ENCODE results near the gene CERS6. TPM values are rescaled to one million over a fixed set of nuclear protein-coding genes. Genes with fewer than 3 reads are reported as not detected.

Gene CERS6
- total and polyA plus RNA-seq, 2 experiments from 2014 or later: 8.3 to 16.0 TPM

DNA sequence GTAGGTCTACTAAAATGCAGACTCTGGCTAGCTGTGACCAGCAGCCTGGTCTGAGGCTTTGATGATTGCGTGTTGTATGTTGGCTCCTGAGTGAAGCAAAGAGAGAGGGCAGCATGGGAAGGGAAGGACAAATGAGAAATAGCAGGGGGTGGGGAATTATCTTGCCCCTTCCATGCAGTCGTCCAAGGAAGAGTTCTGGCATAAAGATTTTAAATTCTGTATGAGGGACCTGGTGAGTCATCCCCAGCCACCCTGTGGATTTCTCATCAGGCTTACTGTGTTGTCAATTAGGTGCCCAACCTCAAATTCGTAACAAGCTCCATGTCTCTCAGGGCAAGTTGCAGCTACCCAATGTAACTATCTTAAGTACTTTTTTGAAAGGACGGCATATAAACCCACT is 274.3 kb downstream of the CERS6 start:
- Histone ChIP-seq H3K9ac (no peak overlapping the region), H3K9me2 (ENCODE audit: insufficient read depth) (no peaks in the 10 kb centered on the region), H3K4me1 (ENCODE audit: insufficient read depth) (peaks cover 3% of the 10 kb centered on the region; the same call in 1 of the 2 replicates), H4K20me1 (ENCODE audit: insufficient read depth) (no peaks in the 10 kb centered on the region), H3K9me3 (ENCODE audit: low read depth) (no peaks in the 10 kb centered on the region), H3K36me3 (ENCODE audit: low read depth) (no peaks in the 10 kb centered on the region), H3K4me2 (ENCODE audit: unreplicated experiment) (no peak overlapping the region), H2AFZ (no peak overlapping the region), H3F3A (ENCODE audit: insufficient read depth) (0 out of 2 replicates have a peak, but pooled peaks cover 5% of the 10 kb centered on the region), H3K27ac (no peak overlapping the region), H3K79me2 (ENCODE audit: insufficient read depth) (no peaks in the 10 kb centered on the region), H3K4me3 (no peak overlapping the region), H3K27me3 (replicated peaks; ENCODE audit: insufficient read depth) (no peaks in the 10 kb centered on the region)
- 73 to 78% methylated on average over 4 of the region's 4 CpGs for WGBS, 2 experiments (ENCODE audit: low coverage in 1 of 2, low lambda C conversion rate in 2 of 2, missing lambda C conversion rate in 2 of 2)
- in situ Hi-C loops (cut with MboI): no loop called here
- no peak for TF ChIP-seq EZH2phosphoT487 (IDR thresholded peaks at IDR 0.05; ENCODE audit: insufficient read depth, low read depth)
- no peak for TF ChIP-seq EZH2 (IDR thresholded peaks at IDR 0.05; ENCODE audit: insufficient read depth, poor library complexity, severe bottlenecking)
- DNase-seq: peak; percentile 7

GRCh38 chr2:168731002-168731401 is 274.9 kb downstream of the CERS6 start:
- no peaks in the 10 kb centered on the region for H3K36me3 ChIP-seq (ENCODE audit: low read depth)
- H3K27ac ChIP-seq: no peak overlapping the region
- no peak overlapping the region for H3K9ac ChIP-seq
- H4K20me1 ChIP-seq (ENCODE audit: insufficient read depth): no peaks in the 10 kb centered on the region
- H3K4me3 ChIP-seq: no peak overlapping the region
- 53 to 58% methylated on average over 2 of the region's 2 CpGs for WGBS, 2 experiments (ENCODE audit: low coverage in 1 of 2, low lambda C conversion rate in 2 of 2, missing lambda C conversion rate in 2 of 2)
- no peak overlapping the region for H3K4me2 ChIP-seq (ENCODE audit: unreplicated experiment)
- H3K79me2 ChIP-seq (ENCODE audit: insufficient read depth): no peaks in the 10 kb centered on the region
- TF ChIP-seq EZH2 (IDR thresholded peaks at IDR 0.05; ENCODE audit: insufficient read depth, poor library complexity, severe bottlenecking): no peak
- TF ChIP-seq EZH2phosphoT487 (IDR thresholded peaks at IDR 0.05; ENCODE audit: insufficient read depth, low read depth): no peak
- H3K9me3 ChIP-seq (ENCODE audit: low read depth): no peaks in the 10 kb centered on the region
- no peaks in the 10 kb centered on the region for H3K27me3 ChIP-seq (replicated peaks; ENCODE audit: insufficient read depth)
- H3K4me1 ChIP-seq (ENCODE audit: insufficient read depth): peaks cover 3% of the 10 kb centered on the region; the same call in 1 of the 2 replicates
- H3F3A ChIP-seq (ENCODE audit: insufficient read depth): 0 out of 2 replicates have a peak, but pooled peaks cover 5% of the 10 kb centered on the region
- in situ Hi-C loops (cut with MboI): no loop called here
- H2AFZ ChIP-seq: no peak overlapping the region
- no peak for DNase-seq
- no peaks in the 10 kb centered on the region for H3K9me2 ChIP-seq (ENCODE audit: insufficient read depth)

DNA sequence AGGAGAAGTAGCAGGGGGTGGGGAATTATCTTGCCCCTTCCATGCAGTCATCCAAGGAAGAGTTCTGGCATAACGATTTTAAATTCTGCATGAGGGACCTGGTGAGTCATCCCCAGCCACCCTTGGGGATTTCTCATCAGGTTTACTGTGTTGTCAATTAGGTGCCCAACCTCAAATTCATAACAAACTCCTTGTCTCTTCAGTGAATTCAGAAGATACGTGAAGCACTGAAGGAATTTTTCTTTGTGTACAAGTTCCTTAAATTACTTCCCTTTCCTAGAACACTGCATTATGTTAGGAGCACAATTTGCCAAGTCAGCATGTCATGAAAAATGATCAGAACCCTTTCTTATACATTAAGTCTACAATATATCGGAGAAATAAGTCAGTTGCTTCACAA is 275.5 kb downstream of the CERS6 start:
- TF ChIP-seq EZH2 (IDR thresholded peaks at IDR 0.05; ENCODE audit: insufficient read depth, poor library complexity, severe bottlenecking) (no peak), EZH2phosphoT487 (IDR thresholded peaks at IDR 0.05; ENCODE audit: insufficient read depth, low read depth) (no peak)
- Histone ChIP-seq H3K4me2 (ENCODE audit: unreplicated experiment) (no peak overlapping the region), H3K4me1 (ENCODE audit: insufficient read depth) (peaks cover 3% of the 10 kb centered on the region; the same call in 1 of the 2 replicates), H3K27ac (no peak overlapping the region), H3K27me3 (replicated peaks; ENCODE audit: insufficient read depth) (no peaks in the 10 kb centered on the region), H3K36me3 (ENCODE audit: low read depth) (no peaks in the 10 kb centered on the region), H3K9ac (no peak overlapping the region), H3K9me2 (ENCODE audit: insufficient read depth) (no peaks in the 10 kb centered on the region), H3K79me2 (ENCODE audit: insufficient read depth) (no peaks in the 10 kb centered on the region), H3F3A (ENCODE audit: insufficient read depth) (0 out of 2 replicates have a peak, but pooled peaks cover 5% of the 10 kb centered on the region), H3K9me3 (ENCODE audit: low read depth) (no peaks in the 10 kb centered on the region), H2AFZ (no peak overlapping the region), H4K20me1 (ENCODE audit: insufficient read depth) (no peaks in the 10 kb centered on the region), H3K4me3 (no peak overlapping the region)
- peak; percentile 18 for DNase-seq
- in situ Hi-C loops (cut with MboI): no loop called here
- WGBS, 2 experiments (ENCODE audit: low coverage in 1 of 2, low lambda C conversion rate in 2 of 2, missing lambda C conversion rate in 2 of 2): 70 to 76% methylated on average over 3 of the region's 3 CpGs

GRCh38 chr2:168732100-168732499 is 276.0 kb downstream of the CERS6 start:
- H3K4me3 ChIP-seq: no peak overlapping the region
- no peak for TF ChIP-seq EZH2phosphoT487 (IDR thresholded peaks at IDR 0.05; ENCODE audit: insufficient read depth, low read depth)
- TF ChIP-seq EZH2 (IDR thresholded peaks at IDR 0.05; ENCODE audit: insufficient read depth, poor library complexity, severe bottlenecking): no peak
- no peak overlapping the region for H3K9ac ChIP-seq
- no peaks in the 10 kb centered on the region for H4K20me1 ChIP-seq (ENCODE audit: insufficient read depth)
- H3K27ac ChIP-seq: no peak overlapping the region
- in situ Hi-C loops (cut with MboI): no loop called here
- 76 to 82% methylated on average over 2 of the region's 2 CpGs for WGBS, 2 experiments (ENCODE audit: low coverage in 1 of 2, low lambda C conversion rate in 2 of 2, missing lambda C conversion rate in 2 of 2)
- DNase-seq: no peak
- H3K36me3 ChIP-seq (ENCODE audit: low read depth): no peaks in the 10 kb centered on the region
- no peak overlapping the region for H2AFZ ChIP-seq
- no peaks in the 10 kb centered on the region for H3K9me2 ChIP-seq (ENCODE audit: insufficient read depth)
- H3K4me2 ChIP-seq (ENCODE audit: unreplicated experiment): no peak overlapping the region
- H3K4me1 ChIP-seq (ENCODE audit: insufficient read depth): peaks cover 3% of the 10 kb centered on the region; the same call in 1 of the 2 replicates
- no peaks in the 10 kb centered on the region for H3K27me3 ChIP-seq (replicated peaks; ENCODE audit: insufficient read depth)
- no peaks in the 10 kb centered on the region for H3K79me2 ChIP-seq (ENCODE audit: insufficient read depth)
- no peaks in the 10 kb centered on the region for H3K9me3 ChIP-seq (ENCODE audit: low read depth)
- 0 out of 2 replicates have a peak, but pooled peaks cover 5% of the 10 kb centered on the region for H3F3A ChIP-seq (ENCODE audit: insufficient read depth)

DNA sequence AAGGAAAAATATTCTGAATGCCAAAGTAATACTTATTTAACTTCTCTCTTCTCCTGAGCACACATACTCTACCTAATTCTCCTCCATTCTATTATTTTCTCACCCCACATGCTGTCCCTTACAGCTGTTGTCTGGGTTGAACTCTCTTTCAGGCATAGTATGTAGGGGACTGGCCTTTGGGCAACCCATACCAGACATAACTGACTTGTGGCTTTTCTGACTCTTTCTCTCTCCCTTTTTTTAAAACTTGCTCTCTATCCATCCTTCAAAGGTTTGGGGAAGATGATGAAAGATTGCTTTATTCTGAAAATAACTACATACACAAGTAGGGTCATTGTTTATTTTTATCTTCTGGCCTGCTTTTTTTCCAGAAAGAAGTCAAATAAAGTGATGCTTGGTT is 276.4 kb downstream of the CERS6 start:
- Histone ChIP-seq H3K27me3 (replicated peaks; ENCODE audit: insufficient read depth) (no peaks in the 10 kb centered on the region), H3K79me2 (ENCODE audit: insufficient read depth) (no peaks in the 10 kb centered on the region), H3K4me3 (no peak overlapping the region), H3K27ac (no peak overlapping the region), H3K36me3 (ENCODE audit: low read depth) (no peaks in the 10 kb centered on the region), H3K9me3 (ENCODE audit: low read depth) (no peaks in the 10 kb centered on the region), H3F3A (ENCODE audit: insufficient read depth) (0 out of 2 replicates have a peak, but pooled peaks cover 4% of the 10 kb centered on the region), H2AFZ (no peak overlapping the region), H4K20me1 (ENCODE audit: insufficient read depth) (no peaks in the 10 kb centered on the region), H3K4me1 (ENCODE audit: insufficient read depth) (peaks cover 3% of the 10 kb centered on the region; the same call in 1 of the 2 replicates), H3K4me2 (ENCODE audit: unreplicated experiment) (no peak overlapping the region), H3K9ac (no peak overlapping the region), H3K9me2 (ENCODE audit: insufficient read depth) (no peaks in the 10 kb centered on the region)
- DNase-seq: no peak
- TF ChIP-seq EZH2phosphoT487 (IDR thresholded peaks at IDR 0.05; ENCODE audit: insufficient read depth, low read depth) (no peak), EZH2 (IDR thresholded peaks at IDR 0.05; ENCODE audit: insufficient read depth, poor library complexity, severe bottlenecking) (no peak)
- in situ Hi-C loops (cut with MboI): no loop called here
